Measurements from ENCODE around the gene MON1A. TPM values are rescaled to one million over a fixed set of nuclear protein-coding genes. Genes with fewer than 3 reads are reported as not detected.

The MON1A gene
- total and polyA plus RNA-seq, 4 donors: 7.5 to 11.4 (median 9.2) TPM

Other genes with a start within 250 kb of the MON1A start
- gene MST1, start 240.3 kb downstream of the MON1A start, total RNA-seq: 10 to 100 TPM in 1 of 2 donors, 1 to 10 TPM in 1; 5.3 to 16.9 TPM
- gene MST1, start 240.3 kb downstream of the MON1A start, polyA plus RNA-seq: 10 to 100 TPM in 1 of 2 donors, 1 to 10 TPM in 1; 4.5 to 64.7 TPM
- gene RNF123, start 240.3 kb downstream of the MON1A start, total RNA-seq: 10 to 100 TPM; 34.7 to 38.1 TPM
- 10 to 100 TPM; 12.5 to 29.8 TPM for gene RNF123, start 240.3 kb downstream of the MON1A start, polyA plus RNA-seq
- not detected for gene AMIGO3, start 210.1 kb downstream of the MON1A start, total RNA-seq
- 1 to 10 TPM in 1 of 2 donors, not detected in 1; 1.1 TPM for gene AMIGO3, start 210.1 kb downstream of the MON1A start, polyA plus RNA-seq
- 10 to 100 TPM; 29.2 to 39.6 TPM for gene GMPPB, start 205.9 kb downstream of the MON1A start, total RNA-seq
- gene GMPPB, start 205.9 kb downstream of the MON1A start, polyA plus RNA-seq: 10 to 100 TPM; 13.4 to 24.6 TPM
- 10 to 100 TPM; 36.5 to 40.2 TPM for gene IP6K1, start 143.3 kb downstream of the MON1A start, total RNA-seq
- gene IP6K1, start 143.3 kb downstream of the MON1A start, polyA plus RNA-seq: 10 to 100 TPM in 1 of 2 donors, 1 to 10 TPM in 1; 9.4 to 19.5 TPM
- 1 to 10 TPM in 1 of 2 donors, under 1 TPM in 1; 0.26 to 1.1 TPM for gene CDHR4, start 129.9 kb downstream of the MON1A start, total RNA-seq
- gene CDHR4, start 129.9 kb downstream of the MON1A start, polyA plus RNA-seq: 1 to 10 TPM in 1 of 2 donors, not detected in 1; 5.0 TPM
- gene INKA1, start 126.5 kb downstream of the MON1A start, total RNA-seq: 1 to 10 TPM; 5.5 to 8.8 TPM
- 10 to 100 TPM; 12.1 to 12.2 TPM for gene INKA1, start 126.5 kb downstream of the MON1A start, polyA plus RNA-seq
- 100 to 1,000 TPM in 1 of 2 donors, 10 to 100 TPM in 1; 45.2 to 102 TPM for gene UBA7, start 115.9 kb downstream of the MON1A start, total RNA-seq
- 100 to 1,000 TPM in 1 of 2 donors, 10 to 100 TPM in 1; 34.7 to 199 TPM for gene UBA7, start 115.9 kb downstream of the MON1A start, polyA plus RNA-seq
- 1 to 10 TPM in 1 of 2 donors, under 1 TPM in 1; 0.94 to 2.6 TPM for gene TRAIP, start 73.2 kb downstream of the MON1A start, total RNA-seq
- gene TRAIP, start 73.2 kb downstream of the MON1A start, polyA plus RNA-seq: 1 to 10 TPM in 1 of 2 donors, under 1 TPM in 1; 0.63 to 3.1 TPM
- not detected for gene CAMKV, start 59.9 kb downstream of the MON1A start, total RNA-seq
- not detected for gene CAMKV, start 59.9 kb downstream of the MON1A start, polyA plus RNA-seq
- gene MST1R, start 25.9 kb downstream of the MON1A start, total RNA-seq: 10 to 100 TPM in 1 of 2 donors, 1 to 10 TPM in 1; 2.7 to 13.1 TPM
- 1 to 10 TPM; 7.4 to 7.6 TPM for gene MST1R, start 25.9 kb downstream of the MON1A start, polyA plus RNA-seq
- 100 to 1,000 TPM; 103 to 154 TPM for gene RBM6, start 10.3 kb upstream of the MON1A start, total RNA-seq
- gene RBM6, start 10.3 kb upstream of the MON1A start, polyA plus RNA-seq: 100 to 1,000 TPM in 1 of 2 donors, 10 to 100 TPM in 1; 47.0 to 271 TPM
- gene RBM5, start 159.1 kb upstream of the MON1A start, total RNA-seq: 100 to 1,000 TPM; 151 to 222 TPM
- gene RBM5, start 159.1 kb upstream of the MON1A start, polyA plus RNA-seq: 100 to 1,000 TPM in 1 of 2 donors, 10 to 100 TPM in 1; 21.0 to 164 TPM
- 10 to 100 TPM; 39.2 to 40.3 TPM for gene SEMA3F, start 225.5 kb upstream of the MON1A start, total RNA-seq
- 10 to 100 TPM; 10.3 to 17.4 TPM for gene SEMA3F, start 225.5 kb upstream of the MON1A start, polyA plus RNA-seq

All from aorta (tissue), 4 donors.